Hippocampal formation (tissue), 2 donors: ENCODE results near the gene STT3A.
A peak's percentile ranks its signal among the peaks of the same experiment; 100 is the strongest.

ENCODE experiments used
- DNase-seq, 2 donors: peaks; one replicate each; lab custom pipeline; 2025; lab: John Stamatoyannopoulos, UW

STT3A gene

DNA sequence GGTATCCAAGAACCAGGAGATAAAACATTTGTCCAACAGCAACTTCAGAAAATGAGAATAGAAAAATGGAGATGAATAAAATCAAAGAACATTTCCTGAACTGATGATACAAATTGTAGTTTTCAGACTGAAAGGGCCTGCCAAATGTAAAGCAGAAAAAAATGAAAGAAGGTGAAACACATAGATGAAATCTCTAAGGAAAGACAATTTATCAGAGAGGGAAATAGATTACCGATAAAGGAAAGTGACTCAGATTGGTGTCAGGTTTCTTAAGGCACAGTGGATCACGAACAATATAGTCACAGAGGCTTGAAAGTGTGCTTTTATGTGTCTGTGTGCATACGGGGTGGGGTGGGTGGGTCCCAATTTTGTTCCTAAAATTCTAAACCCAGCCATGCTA lies 4.1 kb upstream of the STT3A start:
- no peak for DNase-seq

DNA sequence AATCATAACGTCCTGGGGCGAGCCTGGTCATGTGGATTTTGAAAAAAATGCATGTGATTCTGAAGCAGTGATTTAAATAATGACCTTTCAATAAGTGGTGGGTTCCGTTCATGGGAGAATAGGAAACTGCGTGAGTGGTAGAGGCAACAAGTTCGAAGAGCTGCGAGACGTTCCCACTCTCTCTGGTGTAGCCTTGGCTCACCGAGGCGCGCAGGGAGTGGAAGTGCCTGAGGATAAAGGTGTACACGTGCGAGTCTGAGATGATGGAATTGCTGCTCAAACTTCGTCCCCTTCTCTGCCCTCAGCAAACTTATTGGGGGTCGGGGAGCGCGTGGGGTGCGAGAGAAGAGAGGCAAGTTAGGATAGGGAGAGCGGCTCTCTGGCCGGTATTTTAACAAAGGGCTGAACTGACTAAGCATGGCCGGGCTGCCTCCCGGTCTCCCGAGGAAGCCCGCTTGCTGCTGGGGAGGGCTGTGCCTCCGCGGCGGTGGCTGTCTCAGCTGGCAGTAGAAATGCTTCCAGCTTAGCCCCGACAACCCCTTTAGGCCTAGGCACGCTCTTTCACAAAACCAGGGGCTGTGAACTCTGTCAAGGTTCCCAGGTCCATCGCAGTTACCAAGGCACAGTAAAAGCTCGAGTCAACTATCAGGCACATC lies 875 bp upstream of the STT3A start:
- peak in 1 of 2 donors; percentile 39 for DNase-seq

DNA sequence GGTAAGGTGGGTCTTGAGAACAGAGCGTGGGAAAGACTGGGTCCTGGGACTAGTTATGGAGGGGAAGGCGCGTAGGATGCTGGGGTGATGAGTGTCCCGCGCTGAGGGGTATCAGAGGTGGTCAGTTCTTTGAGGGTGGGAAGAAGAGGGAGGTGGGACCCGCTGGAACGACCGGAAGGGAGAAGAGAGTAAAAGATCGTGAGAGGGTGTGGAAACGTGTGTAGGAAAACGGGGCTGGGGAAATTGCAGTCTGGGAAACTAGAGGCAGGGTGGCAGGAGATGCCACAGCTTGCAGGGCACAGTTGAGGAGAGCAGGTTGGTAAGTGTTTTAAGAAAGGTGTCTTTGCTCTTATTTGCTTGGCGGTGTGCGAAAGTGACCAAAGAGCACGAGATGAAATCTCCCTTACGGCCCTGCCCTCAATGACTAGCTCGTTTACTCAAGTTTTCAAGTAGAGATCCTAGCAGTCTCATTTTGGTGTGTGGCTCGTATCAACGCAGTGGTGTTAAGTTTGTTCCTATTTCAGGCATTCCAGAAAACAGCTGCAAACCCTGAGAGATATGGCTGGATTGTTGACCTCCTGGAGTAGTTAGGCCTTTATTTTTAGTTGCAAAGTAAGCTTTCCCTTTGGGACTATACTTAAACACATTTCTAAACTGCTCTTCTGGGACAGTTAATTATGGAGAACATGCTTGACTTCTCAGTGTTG lies 615 bp downstream of the STT3A start:
- DNase-seq, result no peak

DNA sequence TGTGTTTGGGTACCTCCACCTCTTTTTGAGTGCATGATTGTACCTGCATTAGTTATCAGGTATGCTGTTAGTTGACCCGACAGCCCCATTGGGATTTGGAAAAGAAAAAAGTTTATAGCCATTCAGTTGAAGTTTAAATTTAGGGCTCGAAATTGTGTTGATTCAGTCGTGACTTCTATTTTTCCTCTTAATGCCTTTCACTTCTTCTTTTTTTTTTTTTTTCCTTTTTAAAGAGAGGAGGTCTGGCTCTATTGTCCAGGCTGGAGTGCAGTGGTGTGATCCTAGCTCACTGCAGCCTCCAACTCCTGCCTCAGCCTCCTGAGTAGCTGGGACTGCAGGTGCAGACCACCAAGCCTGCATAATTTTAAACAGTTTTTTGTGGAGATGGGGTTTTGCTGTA lies 2.3 kb downstream of the STT3A start:
- DNase-seq, result no peak

DNA sequence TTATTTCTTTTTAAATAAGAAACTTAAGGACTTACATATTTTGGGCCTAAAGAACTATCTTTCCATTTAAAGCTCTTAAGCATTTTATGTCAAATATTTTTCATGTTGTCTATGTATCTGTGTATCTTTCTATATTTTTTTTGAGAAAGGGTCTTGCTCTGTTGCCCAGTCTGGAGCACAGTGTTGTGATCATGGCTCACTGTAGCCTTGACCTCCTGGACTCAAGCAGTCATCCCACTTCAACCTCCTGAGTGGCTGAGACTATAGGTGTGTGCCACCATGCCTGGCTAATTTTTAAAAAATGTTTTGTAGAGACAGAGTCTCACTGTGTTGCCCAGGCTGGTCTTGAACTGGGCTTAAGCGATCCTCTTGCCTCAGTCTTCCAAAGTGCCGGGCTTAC lies 8.0 kb downstream of the STT3A start:
- no peak for DNase-seq

DNA sequence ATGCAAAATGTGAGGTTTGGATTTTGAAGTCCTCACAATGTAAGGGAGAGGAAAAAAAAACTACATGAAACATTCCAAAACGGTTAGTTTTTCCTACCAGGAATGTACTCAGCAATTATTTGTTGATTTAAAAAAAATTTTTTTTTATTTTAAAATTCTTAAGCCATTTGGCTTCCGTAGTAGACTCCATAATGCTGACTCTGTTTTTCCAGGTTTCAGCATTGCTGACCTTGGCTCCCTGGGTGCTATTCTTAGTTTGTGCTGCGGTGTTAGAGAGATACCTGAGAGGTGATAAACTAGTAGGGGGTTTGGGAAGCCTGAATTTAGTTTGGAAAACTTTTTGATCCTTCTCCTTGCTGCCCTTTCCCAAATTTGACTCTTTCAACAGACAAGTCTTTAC lies 10.6 kb downstream of the STT3A start:
- no peak for DNase-seq

DNA sequence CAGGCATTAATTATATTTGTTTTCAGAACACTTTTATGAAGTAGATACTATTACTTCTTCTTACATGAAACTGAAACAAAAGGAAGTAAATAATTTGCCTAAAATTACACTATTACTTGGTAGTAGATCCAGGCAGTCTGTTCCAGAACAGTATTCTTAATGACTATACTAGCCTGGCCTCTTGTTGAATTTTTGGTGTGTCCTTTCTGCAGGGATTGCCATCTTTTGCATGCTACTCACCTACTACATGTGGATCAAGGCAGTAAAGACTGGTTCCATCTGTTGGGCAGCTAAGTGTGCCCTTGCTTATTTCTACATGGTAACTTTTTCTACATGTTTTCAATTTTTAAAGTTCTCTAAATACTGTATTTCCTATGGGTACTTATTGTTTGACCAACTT lies 12.8 kb downstream of the STT3A start:
- DNase-seq, result no peak

DNA sequence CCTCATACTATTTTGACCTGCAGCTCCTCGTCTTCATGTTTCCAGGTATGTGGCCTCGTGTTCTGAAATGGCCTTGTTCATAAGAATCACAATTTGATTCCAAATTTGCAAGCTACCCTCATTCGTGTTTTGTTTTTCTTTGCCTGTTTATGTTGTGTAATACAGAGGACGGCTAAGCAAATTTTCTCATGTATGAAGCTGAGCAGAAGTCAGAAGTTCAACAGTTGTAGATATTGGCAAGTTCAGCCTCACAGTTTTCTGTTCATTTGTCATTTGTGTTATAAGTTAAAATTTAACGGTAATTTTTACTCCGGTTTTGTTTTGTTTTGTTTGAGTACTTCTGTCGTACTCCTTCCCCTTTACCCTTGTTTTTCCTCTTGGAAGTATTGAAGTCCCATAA lies 16.9 kb downstream of the STT3A start:
- DNase-seq, result no peak

DNA sequence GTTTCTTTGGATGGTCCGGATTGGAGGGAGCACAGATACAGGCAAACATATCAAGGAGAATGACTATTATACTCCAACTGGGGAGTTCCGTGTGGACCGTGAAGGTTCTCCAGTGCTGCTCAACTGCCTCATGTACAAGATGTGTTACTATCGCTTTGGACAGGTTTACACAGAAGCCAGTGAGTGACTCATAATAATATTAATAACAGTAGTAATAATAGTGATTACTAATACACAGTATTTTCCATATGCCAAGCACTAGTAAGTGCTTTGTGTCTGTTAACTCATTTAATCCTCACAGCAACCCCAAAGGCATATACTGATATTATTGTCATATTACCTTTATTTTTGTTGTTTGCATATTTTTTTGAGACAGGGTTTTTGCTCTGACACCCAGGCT lies 25.7 kb downstream of the STT3A start:
- DNase-seq, result no peak

DNA sequence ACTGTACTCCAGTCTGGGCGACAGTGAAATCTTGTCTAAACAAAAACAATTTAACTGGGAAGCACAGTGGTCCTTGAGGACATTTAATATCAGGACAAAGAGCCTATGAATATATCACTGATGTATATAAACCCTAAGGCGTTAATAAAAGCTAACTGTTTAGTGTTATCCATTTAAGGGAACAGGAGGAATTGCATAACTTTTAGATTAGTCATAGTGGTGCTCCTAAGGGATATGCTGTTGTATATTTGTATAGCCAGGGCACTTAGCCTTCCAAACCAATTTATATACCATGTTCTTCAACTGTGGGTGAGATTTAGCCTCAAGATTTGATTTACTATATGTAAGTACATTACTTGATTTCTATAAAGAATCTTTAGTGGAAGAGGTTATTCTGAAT lies 29.3 kb downstream of the STT3A start:
- DNase-seq, result no peak

DNA sequence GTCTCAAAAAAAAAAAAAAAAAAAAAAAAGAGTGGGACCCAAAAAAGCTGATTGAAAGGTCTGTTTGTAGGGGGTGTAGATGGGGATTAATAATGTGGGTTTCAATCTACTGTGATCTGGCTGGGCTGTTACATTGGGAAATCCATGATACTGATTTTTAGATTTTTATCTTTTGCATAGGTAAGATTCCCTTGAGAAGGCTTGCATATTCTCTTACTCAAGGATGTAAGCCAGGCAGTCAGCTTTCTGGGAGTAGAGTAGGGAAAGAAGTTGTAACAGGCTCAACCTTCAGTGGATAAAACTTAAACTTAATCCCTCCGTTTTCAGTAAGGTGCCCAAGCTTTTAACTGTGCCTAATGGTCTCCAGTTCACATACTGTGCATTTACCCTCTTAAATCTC lies 30.4 kb downstream of the STT3A start:
- DNase-seq, result no peak

DNA sequence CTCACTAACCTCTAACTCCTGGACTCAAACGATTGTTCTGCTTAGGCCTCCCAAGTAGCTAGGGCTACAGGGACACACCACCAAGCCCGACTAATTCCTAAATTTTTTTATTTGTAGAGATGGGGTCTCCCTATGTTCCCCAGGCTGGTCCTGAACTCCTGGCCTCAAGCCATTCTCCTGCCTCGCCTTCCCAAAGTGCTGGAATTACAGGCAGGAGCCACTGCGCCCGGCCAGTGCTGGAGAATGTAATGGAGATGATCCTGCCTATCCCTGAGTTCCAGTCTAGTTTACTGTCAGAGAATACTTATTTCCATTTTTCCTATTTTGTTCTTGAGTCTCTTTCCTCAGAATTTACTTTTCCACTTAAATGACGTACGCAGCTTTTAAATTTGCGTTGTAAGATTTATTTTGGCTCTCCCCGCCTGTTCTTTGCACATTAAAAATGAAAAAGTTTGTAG lies 32.1 kb downstream of the STT3A start, which contains the start of gene CHEK1:
Gene CHEK1, plus strand, starts transcription at position 408 of the 458 bp plus-strand sequence. CDS start 1,606 bp downstream, outside the sequence.
- DNase-seq, result no peak

DNA sequence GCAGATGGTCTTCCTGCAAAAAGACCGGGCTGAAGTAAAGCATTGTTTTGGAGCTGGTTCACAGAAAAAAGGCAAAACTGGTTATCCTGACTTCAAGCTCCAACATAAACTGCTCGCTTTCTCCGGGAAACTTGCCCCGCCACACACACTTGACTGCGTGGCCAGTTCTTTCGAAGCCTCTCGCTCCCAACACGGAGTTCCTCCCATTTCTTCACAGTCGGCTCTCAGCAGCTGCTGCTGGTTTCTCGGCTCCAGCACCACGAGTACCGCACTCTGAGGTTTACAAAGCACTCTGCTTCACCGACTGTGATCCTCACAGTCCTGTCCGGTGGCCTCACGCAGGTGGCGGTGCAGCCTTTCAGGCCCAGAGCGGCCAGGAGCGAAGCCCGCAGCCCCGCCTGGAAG lies 32.6 kb downstream of the STT3A start:
- DNase-seq, result no peak

DNA sequence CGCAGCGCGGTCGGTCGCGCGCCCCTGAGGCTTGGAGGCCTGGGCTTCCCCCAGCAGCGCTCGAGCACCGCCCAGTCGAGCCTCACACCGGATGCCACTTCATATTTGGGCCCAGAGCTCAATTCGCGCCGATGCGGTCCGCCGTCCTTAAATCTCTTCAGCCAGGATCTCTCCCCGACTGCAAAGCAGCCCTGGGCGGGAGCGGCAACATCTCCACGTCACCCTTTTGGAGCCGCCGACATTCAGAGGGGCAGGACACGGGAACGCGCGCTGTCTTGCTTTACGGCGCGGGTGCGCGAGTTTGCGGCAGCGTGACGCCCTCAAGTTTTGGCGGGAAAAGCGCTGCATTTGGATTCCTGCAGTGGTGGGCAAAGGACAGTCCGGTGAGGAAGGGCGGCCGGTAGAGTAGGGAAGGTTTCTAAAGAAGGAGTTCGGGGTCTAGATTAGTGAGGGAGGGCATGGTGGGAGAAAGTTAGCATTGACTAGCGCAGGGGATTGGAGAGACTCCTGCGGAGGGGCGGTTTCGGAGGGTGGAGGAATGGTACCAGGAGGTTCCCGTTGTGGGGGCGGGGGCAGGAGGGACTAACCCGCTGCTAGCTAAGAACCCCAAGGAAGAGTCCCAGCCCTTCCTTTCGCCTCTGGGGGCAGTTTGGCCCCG lies 33.1 kb downstream of the STT3A start:
- DNase-seq, result peak; percentile 85

DNA sequence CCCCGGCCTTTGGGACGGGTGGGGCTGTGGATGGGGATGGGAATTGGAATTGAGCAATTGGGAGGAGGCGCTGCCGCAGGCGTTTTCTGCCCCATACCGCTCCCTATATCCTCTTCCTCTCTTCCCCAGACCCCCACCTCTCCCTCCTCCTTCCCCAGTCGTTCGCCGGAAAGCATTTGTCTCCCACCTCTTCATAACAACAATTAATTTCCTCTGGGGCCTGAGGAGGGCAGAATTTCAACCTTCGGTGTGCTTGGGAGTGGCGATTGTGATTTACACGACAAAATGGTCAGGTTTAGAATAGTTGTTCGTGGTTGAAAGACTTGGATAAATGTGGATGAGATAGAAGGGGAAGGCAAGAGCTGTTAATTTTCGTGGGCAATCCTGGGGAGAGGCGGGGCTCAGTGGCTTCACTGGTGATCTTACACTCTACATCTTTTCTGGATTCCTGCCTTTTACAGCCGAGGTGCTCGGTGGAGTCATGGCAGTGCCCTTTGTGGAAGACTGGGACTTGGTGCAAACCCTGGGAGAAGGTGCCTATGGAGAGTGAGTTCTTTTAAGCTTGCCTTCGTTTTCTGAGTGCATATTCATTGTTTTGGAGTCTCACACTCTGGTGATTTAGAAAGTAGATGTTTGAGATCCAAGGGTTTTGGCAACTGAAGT lies 33.8 kb downstream of the STT3A start:
- DNase-seq, result no peak

DNA sequence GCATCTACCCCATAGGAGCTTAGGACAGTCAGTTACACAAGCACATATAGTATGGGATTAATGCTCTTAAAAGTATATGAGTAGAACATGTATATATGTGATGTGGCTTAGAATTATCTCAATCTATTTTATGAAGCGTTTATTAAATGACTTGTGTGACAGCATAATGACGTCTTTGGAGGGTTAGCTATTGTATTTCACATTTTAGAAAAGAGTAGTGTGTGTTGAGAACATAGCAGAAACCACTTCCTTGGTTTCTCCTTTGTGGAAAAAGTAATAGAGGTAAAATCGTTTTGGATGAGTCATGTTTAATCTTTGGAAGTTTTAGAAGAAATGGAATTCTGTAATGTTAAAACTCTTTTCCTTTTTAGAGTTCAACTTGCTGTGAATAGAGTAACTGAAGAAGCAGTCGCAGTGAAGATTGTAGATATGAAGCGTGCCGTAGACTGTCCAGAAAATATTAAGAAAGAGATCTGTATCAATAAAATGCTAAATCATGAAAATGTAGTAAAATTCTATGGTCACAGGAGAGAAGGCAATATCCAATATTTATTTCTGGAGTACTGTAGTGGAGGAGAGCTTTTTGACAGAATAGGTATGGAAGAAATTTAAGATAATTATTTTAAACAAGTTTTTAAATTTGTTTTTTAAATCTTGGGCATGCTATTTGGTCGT lies 34.7 kb downstream of the STT3A start:
- DNase-seq, result no peak

DNA sequence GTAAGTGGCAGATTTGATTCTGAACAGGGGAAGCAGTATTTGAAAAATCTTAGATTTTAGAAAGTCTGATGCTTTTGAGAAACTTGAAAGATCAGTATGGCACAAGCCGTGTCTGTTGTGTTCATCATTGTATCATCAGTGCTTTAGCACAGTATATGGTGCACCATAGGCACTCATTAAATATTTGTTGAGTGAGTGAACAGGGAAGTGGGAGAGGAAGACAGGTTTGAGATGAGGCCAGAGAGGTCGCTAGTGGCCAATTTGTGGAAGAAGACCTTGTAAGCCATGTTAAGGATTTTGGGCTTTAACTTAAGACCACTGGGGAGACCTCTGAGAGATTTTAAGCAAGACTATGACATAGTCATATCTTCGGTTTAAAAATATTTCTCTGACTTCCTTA lies 45.2 kb downstream of the STT3A start:
- DNase-seq, result no peak

DNA sequence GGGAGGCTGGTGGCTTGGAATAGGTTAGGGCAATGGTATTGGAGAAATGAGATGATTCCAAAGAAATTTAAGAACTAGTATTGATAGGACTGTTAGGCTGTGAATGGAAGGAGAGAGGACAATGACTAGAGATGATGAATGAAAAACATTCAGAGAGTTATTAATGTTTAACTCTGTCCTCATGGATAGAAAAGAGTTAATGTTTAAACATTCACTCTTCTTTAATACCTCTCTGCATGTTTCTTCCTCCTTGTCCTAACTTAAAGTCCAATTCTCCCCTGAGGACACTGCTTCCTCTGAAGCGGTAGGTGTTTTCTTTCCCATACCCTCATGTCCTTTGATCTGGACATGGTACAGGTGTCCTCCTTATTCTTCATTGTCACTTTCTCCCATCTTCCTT lies 45.7 kb downstream of the STT3A start:
- DNase-seq, result no peak

DNA sequence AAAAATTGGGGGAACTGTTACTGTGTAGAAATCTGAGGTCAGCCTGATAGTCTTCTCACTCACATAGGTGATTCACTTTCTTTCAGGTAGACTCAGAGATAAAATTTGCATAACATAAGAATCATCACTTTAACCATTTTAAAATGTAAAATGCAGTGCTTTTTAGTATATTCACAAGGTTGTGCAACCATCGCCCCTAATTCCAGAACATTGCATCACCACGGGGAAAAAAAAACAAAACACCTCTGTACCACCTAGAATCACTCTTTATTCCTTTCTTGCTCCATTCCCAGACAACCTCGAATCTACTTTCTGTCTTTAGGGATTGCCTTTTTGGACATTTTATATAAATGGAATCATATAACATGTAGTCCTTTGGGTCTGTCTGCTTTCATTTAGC lies 53.2 kb downstream of the STT3A start:
- DNase-seq, result no peak

DNA sequence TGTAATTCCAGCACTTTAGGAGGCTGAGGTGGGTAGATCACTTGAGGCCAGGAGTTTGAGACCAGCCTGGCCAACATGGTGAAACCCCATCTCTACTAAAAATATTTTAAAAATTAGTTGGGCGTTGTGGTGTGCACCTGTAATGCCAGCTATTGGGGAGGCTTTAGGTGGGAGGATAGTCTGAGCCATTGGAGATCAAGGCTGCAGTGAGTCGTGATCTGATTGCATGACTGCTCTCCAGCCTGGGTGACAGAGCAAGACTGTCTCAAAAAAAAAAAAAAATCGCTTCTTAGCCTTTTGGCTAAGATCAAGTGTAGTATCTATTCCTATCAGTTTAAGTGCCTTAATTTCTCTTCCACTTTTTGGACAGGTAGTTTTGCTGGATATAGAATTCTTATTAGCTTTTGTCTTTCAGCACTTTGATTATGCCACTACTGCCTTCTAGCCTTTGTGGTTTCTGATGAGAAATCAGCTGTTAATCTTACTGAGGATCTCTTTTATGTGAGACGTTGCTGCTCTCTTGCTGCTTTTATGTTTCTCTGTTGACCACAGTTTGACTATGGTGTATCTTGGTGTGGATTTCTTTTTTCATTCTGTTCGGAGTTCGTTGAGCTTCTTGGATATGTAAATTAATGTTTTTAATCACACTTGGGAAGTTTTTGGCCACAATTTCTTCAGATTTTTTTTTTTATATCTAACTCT lies 57.0 kb downstream of the STT3A start:
- no peak for DNase-seq

DNA sequence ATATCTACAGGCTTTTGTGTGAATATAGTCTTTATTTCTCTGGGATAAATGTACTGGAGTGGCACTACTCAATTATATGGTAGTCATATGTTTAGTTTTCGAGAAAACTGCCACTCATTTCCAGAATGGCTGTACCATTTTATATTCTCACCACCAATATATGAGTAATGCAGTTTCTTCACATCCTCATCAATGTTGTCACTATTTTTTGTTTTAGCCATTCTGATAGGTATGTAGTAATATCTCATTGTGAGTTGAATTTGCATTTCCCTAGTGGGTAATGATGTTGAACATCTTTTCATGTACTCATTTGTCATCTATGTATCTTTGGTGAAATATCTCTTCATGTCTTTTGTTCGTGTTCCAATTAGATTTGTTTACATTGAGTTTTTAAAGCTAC lies 70.0 kb downstream of the STT3A start:
- DNase-seq, result no peak
